GM12878 (cell line): ENCODE measurements around the gene MAGED1. TPM values are rescaled to one million over a fixed set of nuclear protein-coding genes. Genes with fewer than 3 reads are reported as not detected.

Experiments
- ATAC-seq: fragments of 200-7000 bp; cut with Tn5 transposase; 3 replicates; pipeline ENCODE4 v1.9.1; 2020; ENCODE audit warnings: mild to moderate bottlenecking, moderate library complexity
- BruUV-seq: library from RNA; stranded (reverse); fragments of 400-500 nt; replicated peaks from 2 replicates; lab custom pipeline; 2021; lab: Mats Ljungman, UMichigan
- CTCF ChIA-PET: fragments of 300-600 bp; sonication (Branson Sonifier 250); formaldehyde crosslinking; extraction: SDS; loops from one replicate; lab custom pipeline; 2021; ENCODE audit warnings: inconsistent platforms; lab: Yijun Ruan, JAX
- POLR2A ChIA-PET: fragments of 350-600 bp; formaldehyde crosslinking; extraction: SDS; loops from one replicate; lab custom pipeline; 2021; ENCODE audit warnings: inconsistent platforms; lab: Charles Lee
- RAD21 ChIA-PET: fragments of 300-600 bp; sonication (Branson Sonifier 250); formaldehyde crosslinking; loops from one replicate; lab custom pipeline; 2023; ENCODE audit warnings: antibody characterized with exemption; ENCODE audit not compliant: unreplicated experiment; lab: Charles Lee
- SMC1A ChIA-PET: fragments of 300-600 bp; sonication (Branson Sonifier 250); formaldehyde crosslinking; loops from one replicate; lab custom pipeline; 2023; ENCODE audit not compliant: unreplicated experiment, uncharacterized antibody; lab: Charles Lee
- DNase-seq: peaks from one replicate; pipeline ENCODE4 v3.0.0-alpha.2; 2011; ENCODE audit warnings: low read depth, low spot score
- FAIRE-seq: peaks from 3 replicates; lab custom pipeline; 2011; peaks lifted over from hg19 to GRCh38; lab: Jason Lieb, UNC
- H2AFZ ChIP-seq: 2 replicates; pipeline ENCODE4 v1.6.0; 2011; ENCODE audit warnings: low read depth, low read length, control low read depth; ENCODE audit not compliant: control insufficient read depth
- H3K27ac ChIP-seq: 2 replicates; pipeline ENCODE4 v1.5.1; 2011; ENCODE audit warnings: control low read depth; ENCODE audit not compliant: control insufficient read depth, insufficient read depth
- H3K27me3 ChIP-seq, 2 experiments: replicated peaks in 1 of 2; 2 replicates each; pipeline versions ENCODE4 v1.6.0 to v1.6.1; 2011; ENCODE audit warnings: low read length in 1 of 2; ENCODE audit not compliant: control insufficient read depth in 2 of 2, insufficient read depth in 2 of 2
- H3K36me3 ChIP-seq, 2 experiments: 2 replicates each; pipeline ENCODE4 v1.5.1; 2011; ENCODE audit warnings: low read length in 1 of 2; ENCODE audit not compliant: control insufficient read depth in 2 of 2, insufficient read depth in 2 of 2
- H3K4me1 ChIP-seq: 2 replicates; pipeline ENCODE4 v1.6.1; 2011; ENCODE audit warnings: mild to moderate bottlenecking, low read length, moderate library complexity, mixed read lengths; ENCODE audit not compliant: control insufficient read depth, insufficient read depth
- H3K4me2 ChIP-seq: 2 replicates; pipeline ENCODE4 v1.6.0; 2011; ENCODE audit warnings: control low read depth; ENCODE audit not compliant: control insufficient read depth, insufficient read depth
- H3K4me3 ChIP-seq: fragments of 200-600 bp; sonication (generic); 2 replicates; pipeline ENCODE4 v1.5.1; 2016
- H3K79me2 ChIP-seq: 2 replicates; pipeline ENCODE4 v1.6.0; 2011; ENCODE audit warnings: low read length; ENCODE audit not compliant: control insufficient read depth, insufficient read depth
- H3K9ac ChIP-seq: 2 replicates; pipeline ENCODE4 v1.8.0; 2011; ENCODE audit warnings: low read length, control low read depth, mixed read lengths; ENCODE audit not compliant: control insufficient read depth, insufficient read depth
- H3K9me3 ChIP-seq: replicated peaks from 3 replicates; pipeline ENCODE4 v1.5.1; 2011; ENCODE audit warnings: mild to moderate bottlenecking, low read length; ENCODE audit not compliant: control insufficient read depth, insufficient read depth
- H4K20me1 ChIP-seq: 2 replicates; pipeline ENCODE4 v1.6.0; 2011; ENCODE audit not compliant: control insufficient read depth, insufficient read depth
- EED ChIP-seq: sonication (generic); IDR thresholded peaks from 2 replicates; pipeline ENCODE4 v1.6.1; 2016; ENCODE audit warnings: antibody characterized with exemption, low read depth
- NBN ChIP-seq: fragments of 450-650 bp; IDR thresholded peaks from 2 replicates; pipeline ENCODE4 v1.6.1; 2016
- SMAD5 ChIP-seq: IDR thresholded peaks from 2 replicates; pipeline ENCODE4 v1.6.1; 2016; ENCODE audit warnings: antibody characterized with exemption, low read depth
- SMARCA5 ChIP-seq: fragments of 450-650 bp; IDR thresholded peaks from 2 replicates; pipeline ENCODE4 v1.6.1; 2017; ENCODE audit warnings: mild to moderate bottlenecking
- SUZ12 ChIP-seq: fragments of 200-600 bp; sonication (generic); IDR thresholded peaks from one replicate; pipeline ENCODE4 v1.6.1; 2018; ENCODE audit warnings: antibody characterized with exemption, mild to moderate bottlenecking; ENCODE audit not compliant: unreplicated experiment
- ZNF217 ChIP-seq: fragments of 450-650 bp; IDR thresholded peaks from 2 replicates; pipeline ENCODE4 v1.6.1; 2017; ENCODE audit warnings: antibody characterized with exemption, mild to moderate bottlenecking
- WGBS: methylation state at CpG from one replicate; pipeline ENCODE4 v1.1.6; 2016; ENCODE audit warnings: low lambda C conversion rate; ENCODE audit not compliant: insufficient replicate concordance, insufficient coverage; ENCODE audit errors: missing lambda C conversion rate; 5-methylcytosine and 5-hydroxymethylcytosine counted together
- in situ Hi-C: fragments of 300-500 bp; cut with MboI; formaldehyde crosslinking; loops from 9 replicates; pipeline ENCODE4 v1.14.3; 2018; ENCODE audit warnings: mixed read lengths
- intact Hi-C: fragments of 100-400 bp; cut with micrococcal nuclease; formaldehyde crosslinking; loops from one replicate; pipeline ENCODE4 v1.14.2; 2022; ENCODE audit not compliant: unreplicated experiment
- polyA plus RNA-seq, 11 experiments: library from polyadenylated mRNA; depleted of rRNA in 4 of 11; unstranded in 6 of 11; stranded (reverse) in 5 of 11; fragments of >200 nt; fragmentation: Nextera tagmentation in 4 of 11; fragmentation: Illumina TruSeq in 1 of 11; extraction: Ambion mirVana in 4 of 11; extraction: Trizol in 1 of 11; gene quantifications; 1 replicate in 1 of 11; 2 replicates in 10 of 11; pipeline versions ENCODE4 v1.2.1 to v1.2.3, GENCODE V29; 2011 to 2016; ENCODE audit warnings: inconsistent platforms in 2 of 11, missing spikeins in 2 of 11, low read depth in 1 of 11
- total RNA-seq, 4 experiments: library from RNA; depleted of rRNA in 3 of 4; stranded (reverse); fragments of >200 nt in 3 of 4; fragmentation: Illumina TruSeq in 1 of 4; extraction: Trizol in 1 of 4; gene quantifications; 2 replicates each; pipeline versions ENCODE4 v1.2.1 to v1.2.3, GENCODE V29; 2013 to 2021
- TF ChIP-seq, protein P1 (sequence below): IDR thresholded peaks from 2 replicates; pipeline ENCODE4 v1.6.1; 2011; ENCODE audit warnings: borderline replicate concordance, low read depth, mild to moderate bottlenecking, moderate library complexity, low read length; ENCODE audit not compliant: insufficient read depth, poor library complexity, severe bottlenecking
- TF ChIP-seq, protein P2 (sequence below): IDR thresholded peaks from 2 replicates; pipeline ENCODE4 v1.6.1; 2011; ENCODE audit warnings: borderline replicate concordance, low read depth, mild to moderate bottlenecking, moderate library complexity, mixed read lengths, low read length; ENCODE audit not compliant: insufficient read depth; ENCODE audit errors: extremely low read length
- TF ChIP-seq, protein P3 (sequence below): fragments of 450-650 bp; IDR thresholded peaks from 2 replicates; pipeline ENCODE4 v1.6.1; 2016; ENCODE audit warnings: mild to moderate bottlenecking
- TF ChIP-seq, protein P4 (sequence below): fragments of 450-650 bp; formaldehyde crosslinking; IDR thresholded peaks from 2 replicates; pipeline ENCODE4 v1.4.0; 2022; ENCODE audit warnings: mild to moderate bottlenecking, moderate library complexity

The MAGED1 gene
- total and polyA plus RNA-seq, 10 of the 15 experiments (the other 5 are each of a cell fraction or from before 2014, with no cell fraction given) = 26.3 to 149 (median 88.9) TPM

DNA sequence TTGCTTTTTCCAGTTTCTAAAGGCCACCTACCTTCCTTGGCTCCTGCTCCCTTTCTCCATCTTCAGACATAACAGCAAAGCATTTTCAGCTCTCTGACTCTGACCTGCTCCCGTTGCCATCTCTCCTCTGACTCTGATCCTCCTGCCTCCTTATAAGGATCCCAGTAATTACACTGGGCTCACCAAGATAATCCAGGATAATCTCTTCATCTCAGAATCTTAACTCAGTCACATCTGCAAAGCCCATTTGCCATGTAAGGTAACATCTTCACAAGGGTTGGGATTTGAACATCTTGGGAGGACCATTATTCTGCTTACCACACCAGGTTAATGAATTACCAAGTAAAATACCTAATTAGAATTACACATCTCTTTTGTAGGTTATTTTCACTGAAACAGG lies 41.3 kb upstream of the MAGED1 start:
- no peak for TF ChIP-seq ZNF217
- in situ Hi-C loops = no loop called here
- no peaks in the 10 kb centered on the region for H3K79me2 ChIP-seq
- ChIA-PET SMC1A (interaction anchor here (1.5 kb wide), 1 partner anchor 10 kb away, joined by 3 read pairs; no protein-coding TSS in a partner anchor), RAD21 (no interaction called here), POLR2A (no interaction called here), CTCF (interaction anchor here (0.8 to 1.5 kb wide), 2 partner anchors 9 to 17 kb away, joined by 3 to 5 read pairs; no protein-coding TSS in a partner anchor)
- H3K27ac ChIP-seq = no peak overlapping the region
- no TSS peak for BruUV-seq
- no peaks in the 10 kb centered on the region for H3K27me3 ChIP-seq
- intact Hi-C loops = no loop called here
- no peak overlapping the region for H3K4me3 ChIP-seq
- no peak for FAIRE-seq
- H3K4me2 ChIP-seq = no peak overlapping the region
- DNase-seq = no peak
- H2AFZ ChIP-seq = no peak overlapping the region
- 0% methylated on average over 1 of the region's 1 CpG for WGBS
- H3K36me3 ChIP-seq = no peaks in the 10 kb centered on the region; a peak in 1 of 4 replicates
- ATAC-seq = no peak; the same call in 2 of the 3 replicates
- H4K20me1 ChIP-seq = no peaks in the 10 kb centered on the region
- H3K9ac ChIP-seq = no peak overlapping the region
- peaks cover 2% of the 10 kb centered on the region; the same call in 2 of the 3 replicates for H3K9me3 ChIP-seq
- H3K4me1 ChIP-seq = no peaks in the 10 kb centered on the region

DNA sequence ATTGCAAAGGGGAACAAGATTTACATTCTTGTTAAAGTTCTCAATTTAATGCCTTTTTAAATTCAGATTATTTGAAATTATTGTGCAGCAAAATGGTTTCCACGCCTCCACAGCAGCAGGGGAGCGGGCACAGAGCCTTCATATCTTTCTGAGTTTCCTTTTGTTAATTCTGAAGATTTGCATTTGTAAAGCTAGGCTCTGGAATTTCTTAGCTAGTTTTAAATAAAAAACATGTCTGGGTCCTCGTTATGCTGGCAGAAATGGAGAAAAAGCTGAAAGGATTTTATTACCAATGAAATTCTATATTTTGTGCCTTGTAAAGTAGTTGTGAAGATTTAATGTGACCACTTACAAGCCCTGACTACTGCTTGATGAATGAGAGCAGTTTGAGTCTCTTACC lies 40.8 kb upstream of the MAGED1 start:
- Histone ChIP-seq H3K4me3 (no peak overlapping the region), H3K27ac (no peak overlapping the region), H3K9me3 (peaks cover 4% of the 10 kb centered on the region; the same call in 2 of the 3 replicates), H3K36me3 (no peaks in the 10 kb centered on the region; a peak in 1 of 4 replicates), H4K20me1 (no peaks in the 10 kb centered on the region), H3K27me3 (no peaks in the 10 kb centered on the region), H2AFZ (no peak overlapping the region), H3K9ac (no peak overlapping the region), H3K4me2 (no peak overlapping the region), H3K79me2 (no peaks in the 10 kb centered on the region), H3K4me1 (no peaks in the 10 kb centered on the region)
- no peak for DNase-seq
- ChIA-PET RAD21 (no interaction called here), POLR2A (no interaction called here), CTCF (interaction anchor here (0.7 to 1.3 kb wide), 4 partner anchors 9 to 211 kb away, joined by 3 read pairs; no protein-coding TSS in a partner anchor), SMC1A (interaction anchor here (1.3 to 1.5 kb wide), 4 partner anchors 9 to 35 kb away, joined by 3 to 5 read pairs (median 4); no protein-coding TSS in a partner anchor)
- WGBS = 38% methylated on average over 3 of the region's 3 CpGs
- ATAC-seq = no peak
- BruUV-seq = no TSS peak
- FAIRE-seq = no peak
- in situ Hi-C loops = no loop called here
- intact Hi-C loops = no loop called here
- TF ChIP-seq, protein P1, sequence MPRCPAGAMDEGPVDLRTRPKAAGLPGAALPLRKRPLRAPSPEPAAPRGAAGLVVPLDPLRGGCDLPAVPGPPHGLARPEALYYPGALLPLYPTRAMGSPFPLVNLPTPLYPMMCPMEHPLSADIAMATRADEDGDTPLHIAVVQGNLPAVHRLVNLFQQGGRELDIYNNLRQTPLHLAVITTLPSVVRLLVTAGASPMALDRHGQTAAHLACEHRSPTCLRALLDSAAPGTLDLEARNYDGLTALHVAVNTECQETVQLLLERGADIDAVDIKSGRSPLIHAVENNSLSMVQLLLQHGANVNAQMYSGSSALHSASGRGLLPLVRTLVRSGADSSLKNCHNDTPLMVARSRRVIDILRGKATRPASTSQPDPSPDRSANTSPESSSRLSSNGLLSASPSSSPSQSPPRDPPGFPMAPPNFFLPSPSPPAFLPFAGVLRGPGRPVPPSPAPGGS = no peak
- TF ChIP-seq EED = no peak
- TF ChIP-seq NBN = no peak
- TF ChIP-seq, protein P2, sequence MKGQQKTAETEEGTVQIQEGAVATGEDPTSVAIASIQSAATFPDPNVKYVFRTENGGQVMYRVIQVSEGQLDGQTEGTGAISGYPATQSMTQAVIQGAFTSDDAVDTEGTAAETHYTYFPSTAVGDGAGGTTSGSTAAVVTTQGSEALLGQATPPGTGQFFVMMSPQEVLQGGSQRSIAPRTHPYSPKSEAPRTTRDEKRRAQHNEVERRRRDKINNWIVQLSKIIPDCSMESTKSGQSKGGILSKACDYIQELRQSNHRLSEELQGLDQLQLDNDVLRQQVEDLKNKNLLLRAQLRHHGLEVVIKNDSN = no peak
- TF ChIP-seq, protein P3, sequence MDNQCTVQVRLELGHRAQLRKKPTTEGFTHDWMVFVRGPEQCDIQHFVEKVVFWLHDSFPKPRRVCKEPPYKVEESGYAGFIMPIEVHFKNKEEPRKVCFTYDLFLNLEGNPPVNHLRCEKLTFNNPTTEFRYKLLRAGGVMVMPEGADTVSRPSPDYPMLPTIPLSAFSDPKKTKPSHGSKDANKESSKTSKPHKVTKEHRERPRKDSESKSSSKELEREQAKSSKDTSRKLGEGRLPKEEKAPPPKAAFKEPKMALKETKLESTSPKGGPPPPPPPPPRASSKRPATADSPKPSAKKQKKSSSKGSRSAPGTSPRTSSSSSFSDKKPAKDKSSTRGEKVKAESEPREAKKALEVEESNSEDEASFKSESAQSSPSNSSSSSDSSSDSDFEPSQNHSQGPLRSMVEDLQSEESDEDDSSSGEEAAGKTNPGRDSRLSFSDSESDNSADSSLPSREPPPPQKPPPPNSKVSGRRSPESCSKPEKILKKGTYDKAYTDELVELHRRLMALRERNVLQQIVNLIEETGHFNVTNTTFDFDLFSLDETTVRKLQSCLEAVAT = no peak
- TF ChIP-seq SMARCA5 = no peak
- TF ChIP-seq, protein P4, sequence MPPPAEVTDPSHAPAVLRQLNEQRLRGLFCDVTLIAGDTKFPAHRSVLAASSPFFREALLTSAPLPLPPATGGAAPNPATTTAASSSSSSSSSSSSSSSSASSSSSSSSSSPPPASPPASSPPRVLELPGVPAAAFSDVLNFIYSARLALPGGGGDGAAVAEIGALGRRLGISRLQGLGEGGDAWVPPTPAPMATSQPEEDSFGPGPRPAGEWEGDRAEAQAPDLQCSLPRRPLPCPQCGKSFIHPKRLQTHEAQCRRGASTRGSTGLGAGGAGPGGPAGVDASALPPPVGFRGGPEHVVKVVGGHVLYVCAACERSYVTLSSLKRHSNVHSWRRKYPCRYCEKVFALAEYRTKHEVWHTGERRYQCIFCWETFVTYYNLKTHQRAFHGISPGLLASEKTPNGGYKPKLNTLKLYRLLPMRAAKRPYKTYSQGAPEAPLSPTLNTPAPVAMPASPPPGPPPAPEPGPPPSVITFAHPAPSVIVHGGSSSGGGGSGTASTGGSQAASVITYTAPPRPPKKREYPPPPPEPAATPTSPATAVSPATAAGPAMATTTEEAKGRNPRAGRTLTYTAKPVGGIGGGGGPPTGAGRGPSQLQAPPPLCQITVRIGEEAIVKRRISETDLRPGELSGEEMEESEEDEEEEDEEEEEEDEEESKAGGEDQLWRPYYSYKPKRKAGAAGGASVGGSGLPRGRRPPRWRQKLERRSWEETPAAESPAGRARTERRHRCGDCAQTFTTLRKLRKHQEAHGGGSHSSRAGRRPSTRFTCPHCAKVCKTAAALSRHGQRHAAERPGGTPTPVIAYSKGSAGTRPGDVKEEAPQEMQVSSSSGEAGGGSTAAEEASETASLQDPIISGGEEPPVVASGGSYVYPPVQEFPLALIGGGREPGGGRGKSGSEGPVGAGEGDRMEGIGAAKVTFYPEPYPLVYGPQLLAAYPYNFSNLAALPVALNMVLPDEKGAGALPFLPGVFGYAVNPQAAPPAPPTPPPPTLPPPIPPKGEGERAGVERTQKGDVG = no peak
- TF ChIP-seq SUZ12 = no peak
- no peak for TF ChIP-seq SMAD5
